Glutamatergic neuron (in vitro differentiated cells): ENCODE results near the gene WIPF1. TPM values are rescaled to one million over a fixed set of nuclear protein-coding genes. Genes with fewer than 3 reads are reported as not detected.

ENCODE experiments used
- DNase-seq: peaks from one replicate; pipeline ENCODE4 v3.0.0; 2022
- H3K27ac Mint-ChIP-seq: one replicate; pipeline ENCODE4 v1.8.0; 2020; ENCODE audit warnings: mild to moderate bottlenecking, mixed read lengths, inconsistent platforms; ENCODE audit not compliant: unreplicated experiment
- H3K27me3 Mint-ChIP-seq: one replicate; pipeline ENCODE4 v1.8.0; 2020; ENCODE audit warnings: mild to moderate bottlenecking, moderate library complexity, mixed read lengths, inconsistent platforms; ENCODE audit not compliant: unreplicated experiment
- H3K36me3 Mint-ChIP-seq: one replicate; pipeline ENCODE4 v1.8.0; 2020; ENCODE audit warnings: mild to moderate bottlenecking, mixed read lengths, inconsistent platforms; ENCODE audit not compliant: unreplicated experiment
- H3K4me1 Mint-ChIP-seq: one replicate; pipeline ENCODE4 v1.8.0; 2020; ENCODE audit warnings: mild to moderate bottlenecking, low read depth, mixed read lengths, inconsistent platforms; ENCODE audit not compliant: unreplicated experiment
- H3K4me3 Mint-ChIP-seq: one replicate; pipeline ENCODE4 v1.8.0; 2020; ENCODE audit warnings: mild to moderate bottlenecking, mixed read lengths, inconsistent platforms; ENCODE audit not compliant: unreplicated experiment
- H3K9me3 Mint-ChIP-seq: one replicate; pipeline ENCODE4 v1.8.0; 2020; ENCODE audit warnings: mild to moderate bottlenecking, moderate library complexity, mixed read lengths, inconsistent platforms; ENCODE audit not compliant: unreplicated experiment
- CTCF ChIP-seq: fragments of 200-600 bp; sonication (generic); IDR thresholded peaks from one replicate; pipeline ENCODE4 v1.5.0; 2021; ENCODE audit not compliant: partially characterized antibody, unreplicated experiment
- long read RNA-seq: library from polyadenylated mRNA; unstranded; transcript quantifications from one replicate; pipeline ENCODE4 v2.0.0, GENCODE V29; 2020; ENCODE audit not compliant: unreplicated experiment
- total RNA-seq: library from RNA; stranded (reverse); fragmentation: NEBNext Ultra II Directional; extraction: Animal tissue kit (Norgen Biotek cat#: 25700); gene quantifications from one replicate; pipeline ENCODE4 v1.2.1, GENCODE V29; 2021; ENCODE audit not compliant: unreplicated experiment

The WIPF1 gene
- total RNA-seq: 15.5 TPM
- long read RNA-seq, partial matches to known transcripts: 0 of 2 reads
- long read RNA-seq, other reads (novel, unspliced or antisense): 2 of 2 reads

- H3K27ac Mint-ChIP-seq: no peak within 1 kb of the TSS
- no peak for TF ChIP-seq CTCF
- no peak for DNase-seq
- H3K27me3 Mint-ChIP-seq: no peaks in the 10 kb centered on the region
- no peak within 1 kb of the TSS for H3K4me3 Mint-ChIP-seq
- H3K9me3 Mint-ChIP-seq: peaks cover 2% of the 10 kb centered on the region
- peaks cover 10% of the 10 kb centered on the region for H3K4me1 Mint-ChIP-seq
- peaks cover 13% of the 10 kb centered on the region for H3K36me3 Mint-ChIP-seq
Observed at GRCh38 chr2:174597345-174598047, at the start of gene WIPF1. WIPF1 (minus strand) TSS chr2:174597804; CDS start chr2:174585573, 12,231 bp downstream.

- Mint-ChIP-seq H3K9me3 (peaks cover 1% of the 10 kb centered on the region), H3K27ac (no peak overlapping the region), H3K4me1 (no peaks in the 10 kb centered on the region), H3K36me3 (no peaks in the 10 kb centered on the region), H3K27me3 (peaks cover 2% of the 10 kb centered on the region), H3K4me3 (no peak overlapping the region)
- TF ChIP-seq CTCF: no peak
- no peak for DNase-seq
Observed at GRCh38 chr2:174645296-174645695, 47.7 kb upstream of the WIPF1 start.

GRCh38 chr2:174644406-174644805, 46.8 kb upstream of the WIPF1 start:
- Mint-ChIP-seq H3K36me3 (no peaks in the 10 kb centered on the region), H3K4me3 (no peak overlapping the region), H3K9me3 (peaks cover 1% of the 10 kb centered on the region), H3K27me3 (peaks cover 2% of the 10 kb centered on the region), H3K4me1 (no peaks in the 10 kb centered on the region), H3K27ac (no peak overlapping the region)
- TF ChIP-seq CTCF: no peak
- DNase-seq: no peak

- TF ChIP-seq CTCF: no peak
- Mint-ChIP-seq H3K27ac (no peak overlapping the region), H3K9me3 (peaks cover 1% of the 10 kb centered on the region), H3K36me3 (no peaks in the 10 kb centered on the region), H3K27me3 (peaks cover 2% of the 10 kb centered on the region), H3K4me1 (no peaks in the 10 kb centered on the region), H3K4me3 (no peak overlapping the region)
- no peak for DNase-seq
Observed at GRCh38 chr2:174643356-174643755, 45.8 kb upstream of the WIPF1 start.

GRCh38 chr2:174641168-174641567, 43.6 kb upstream of the WIPF1 start:
- Mint-ChIP-seq H3K27me3 (peaks cover 2% of the 10 kb centered on the region), H3K4me1 (no peaks in the 10 kb centered on the region), H3K4me3 (no peak overlapping the region), H3K36me3 (no peaks in the 10 kb centered on the region), H3K27ac (no peak overlapping the region), H3K9me3 (peaks cover 1% of the 10 kb centered on the region)
- no peak for TF ChIP-seq CTCF
- no peak for DNase-seq
